ENCODE results near the gene FAM13A.
"Not testable (repeated sequence)": the region's sequence is repeated elsewhere in the genome, so short reads cannot be mapped to it uniquely, and the experiment has no call there.

FAM13A gene

GRCh38 chr4:89056953-89057398 lies at the start of gene FAM13A:
Gene FAM13A, minus strand, starts transcription at chr4:89057185. Its CDS starts 221 bp downstream, at chr4:89056964.
- peak; percentile 85 for DNase-seq

- DNase-seq: no peak
These were observed 48.7 kb upstream of the FAM13A start for GRCh38 chr4:89105726-89106125.

GRCh38 chr4:89101256-89102161 lies 44.5 kb upstream of the FAM13A start:
- no peak for DNase-seq

GRCh38 chr4:89100853-89101252 lies 43.9 kb upstream of the FAM13A start:
- DNase-seq: no peak

GRCh38 chr4:89099471-89099870 lies 42.5 kb upstream of the FAM13A start:
- DNase-seq: no peak

GRCh38 chr4:89099034-89099433 lies 42.0 kb upstream of the FAM13A start:
- DNase-seq: no peak

- no peak for DNase-seq
These were observed 21.3 kb upstream of the FAM13A start for GRCh38 chr4:89078300-89078699.

GRCh38 chr4:89077761-89078160 lies 20.8 kb upstream of the FAM13A start:
- DNase-seq: no peak

GRCh38 chr4:89072921-89073320 lies 15.9 kb upstream of the FAM13A start:
- DNase-seq: peak; percentile 15

- DNase-seq: no peak
These were observed 14.3 kb upstream of the FAM13A start for GRCh38 chr4:89071311-89071710.

GRCh38 chr4:89070041-89070440 lies 13.1 kb upstream of the FAM13A start:
- no peak for DNase-seq

- DNase-seq: no peak
These were observed 12.5 kb upstream of the FAM13A start for GRCh38 chr4:89069481-89069880.

- DNase-seq: no peak
These were observed 10.4 kb upstream of the FAM13A start for GRCh38 chr4:89067417-89067816.

- DNase-seq: no peak
These were observed 7.9 kb upstream of the FAM13A start for GRCh38 chr4:89064848-89065247.

GRCh38 chr4:89057844-89058243 lies 859 bp upstream of the FAM13A start:
- not testable (repeated sequence) for DNase-seq

- no peak for DNase-seq
These were observed 563 bp downstream of the FAM13A start for GRCh38 chr4:89056292-89056952.

- no peak for DNase-seq
These were observed 1.6 kb downstream of the FAM13A start for GRCh38 chr4:89055157-89056080.

- DNase-seq: no peak
These were observed 2.4 kb downstream of the FAM13A start for GRCh38 chr4:89054627-89055026.

GRCh38 chr4:89049853-89050252 lies 7.1 kb downstream of the FAM13A start:
- DNase-seq: no peak

- DNase-seq: no peak
These were observed 7.9 kb downstream of the FAM13A start for GRCh38 chr4:89048906-89049601.

GRCh38 chr4:89044147-89044900 lies 12.7 kb downstream of the FAM13A start:
- DNase-seq: no peak

- no peak for DNase-seq
These were observed 14.9 kb downstream of the FAM13A start for GRCh38 chr4:89042055-89042454.
